ENCODE results near the gene MTHFD1. TPM values are rescaled to one million over a fixed set of nuclear protein-coding genes. Genes with fewer than 3 reads are reported as not detected.

MTHFD1 gene
- total RNA-seq, 4 donors from 2014 or later, result 21.5 to 42.0 (median 33.0) TPM

DNA sequence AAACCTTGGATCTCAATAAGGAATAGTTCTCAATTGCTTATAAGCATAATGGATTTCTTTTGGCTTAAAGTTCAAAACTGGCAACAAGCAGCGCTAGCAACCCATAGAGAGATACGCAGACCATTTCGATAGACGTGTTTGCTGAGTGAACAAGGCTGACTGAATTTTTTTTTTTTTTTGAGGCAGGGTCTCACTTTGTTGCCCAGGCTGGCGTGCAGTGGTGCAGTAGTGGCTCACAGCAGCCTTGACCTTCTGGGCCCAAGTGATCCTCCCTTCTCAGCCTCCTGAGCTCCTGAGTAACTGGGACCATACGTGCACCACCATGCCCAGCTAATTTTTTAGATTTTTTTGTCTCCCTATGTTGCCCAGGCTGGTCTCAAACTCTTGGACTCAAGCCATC lies 75.7 kb downstream of the MTHFD1 start:
- no peaks in the 10 kb centered on the region for H3K9me3 ChIP-seq
- H3K27ac ChIP-seq, result no peak overlapping the region
- 91% methylated on average over 6 of the region's 6 CpGs for WGBS
- H3K36me3 ChIP-seq, result no peaks in the 10 kb centered on the region
- DNase-seq (ENCODE audit: low spot score in 2 of 2), result no peak
- peaks cover 13% of the 10 kb centered on the region for H3K4me1 ChIP-seq
- TF ChIP-seq EP300 (IDR thresholded peaks at IDR 0.05), result no peak
- TF ChIP-seq POLR2AphosphoS5 (IDR thresholded peaks at IDR 0.05), result no peak
- TF ChIP-seq, protein P1, sequence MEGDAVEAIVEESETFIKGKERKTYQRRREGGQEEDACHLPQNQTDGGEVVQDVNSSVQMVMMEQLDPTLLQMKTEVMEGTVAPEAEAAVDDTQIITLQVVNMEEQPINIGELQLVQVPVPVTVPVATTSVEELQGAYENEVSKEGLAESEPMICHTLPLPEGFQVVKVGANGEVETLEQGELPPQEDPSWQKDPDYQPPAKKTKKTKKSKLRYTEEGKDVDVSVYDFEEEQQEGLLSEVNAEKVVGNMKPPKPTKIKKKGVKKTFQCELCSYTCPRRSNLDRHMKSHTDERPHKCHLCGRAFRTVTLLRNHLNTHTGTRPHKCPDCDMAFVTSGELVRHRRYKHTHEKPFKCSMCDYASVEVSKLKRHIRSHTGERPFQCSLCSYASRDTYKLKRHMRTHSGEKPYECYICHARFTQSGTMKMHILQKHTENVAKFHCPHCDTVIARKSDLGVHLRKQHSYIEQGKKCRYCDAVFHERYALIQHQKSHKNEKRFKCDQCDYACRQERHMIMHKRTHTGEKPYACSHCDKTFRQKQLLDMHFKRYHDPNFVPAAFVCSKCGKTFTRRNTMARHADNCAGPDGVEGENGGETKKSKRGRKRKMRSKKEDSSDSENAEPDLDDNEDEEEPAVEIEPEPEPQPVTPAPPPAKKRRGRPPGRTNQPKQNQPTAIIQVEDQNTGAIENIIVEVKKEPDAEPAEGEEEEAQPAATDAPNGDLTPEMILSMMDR (IDR thresholded peaks at IDR 0.05), result no peak
- H3K27me3 ChIP-seq, result no peaks in the 10 kb centered on the region
- H3K4me3 ChIP-seq, result no peak overlapping the region

GRCh38 chr14:64464651-64465050 lies 76.5 kb downstream of the MTHFD1 start:
- Histone ChIP-seq H3K36me3 (no peaks in the 10 kb centered on the region), H3K9me3 (no peaks in the 10 kb centered on the region), H3K27me3 (no peaks in the 10 kb centered on the region), H3K27ac (no peak overlapping the region), H3K4me3 (peak overlapping the region; percentile 79), H3K4me1 (peaks cover 13% of the 10 kb centered on the region)
- DNase-seq (ENCODE audit: low spot score in 2 of 2), result no peak
- 18% methylated on average over 6 of the region's 6 CpGs for WGBS
- no peak for TF ChIP-seq POLR2A (IDR thresholded peaks at IDR 0.05)

- Histone ChIP-seq H3K4me3 (peak within 1 kb of the TSS; percentile 79), H3K27ac (no peak within 1 kb of the TSS), H3K27me3 (no peaks in the 10 kb centered on the region), H3K36me3 (no peaks in the 10 kb centered on the region), H3K4me1 (peaks cover 13% of the 10 kb centered on the region), H3K9me3 (no peaks in the 10 kb centered on the region)
- 1% methylated on average over 19 of the region's 74 CpGs for WGBS
- TF ChIP-seq POLR2A (IDR thresholded peaks at IDR 0.05), result no peak
- TF ChIP-seq EP300 (IDR thresholded peaks at IDR 0.05), result no peak
- TF ChIP-seq POLR2AphosphoS5 (IDR thresholded peaks at IDR 0.05), result no peak
- TF ChIP-seq, protein P1 (IDR thresholded peaks at IDR 0.05), result no peak
- DNase-seq (ENCODE audit: low spot score in 2 of 2), result no peak
Measured at GRCh38 chr14:64465191-64465822, 77.2 kb downstream of the MTHFD1 start, which contains the start of gene AKAP5. Gene AKAP5 (plus strand): TSS chr14:64465499. CDS start chr14:64468395, 2,896 bp downstream.

DNA sequence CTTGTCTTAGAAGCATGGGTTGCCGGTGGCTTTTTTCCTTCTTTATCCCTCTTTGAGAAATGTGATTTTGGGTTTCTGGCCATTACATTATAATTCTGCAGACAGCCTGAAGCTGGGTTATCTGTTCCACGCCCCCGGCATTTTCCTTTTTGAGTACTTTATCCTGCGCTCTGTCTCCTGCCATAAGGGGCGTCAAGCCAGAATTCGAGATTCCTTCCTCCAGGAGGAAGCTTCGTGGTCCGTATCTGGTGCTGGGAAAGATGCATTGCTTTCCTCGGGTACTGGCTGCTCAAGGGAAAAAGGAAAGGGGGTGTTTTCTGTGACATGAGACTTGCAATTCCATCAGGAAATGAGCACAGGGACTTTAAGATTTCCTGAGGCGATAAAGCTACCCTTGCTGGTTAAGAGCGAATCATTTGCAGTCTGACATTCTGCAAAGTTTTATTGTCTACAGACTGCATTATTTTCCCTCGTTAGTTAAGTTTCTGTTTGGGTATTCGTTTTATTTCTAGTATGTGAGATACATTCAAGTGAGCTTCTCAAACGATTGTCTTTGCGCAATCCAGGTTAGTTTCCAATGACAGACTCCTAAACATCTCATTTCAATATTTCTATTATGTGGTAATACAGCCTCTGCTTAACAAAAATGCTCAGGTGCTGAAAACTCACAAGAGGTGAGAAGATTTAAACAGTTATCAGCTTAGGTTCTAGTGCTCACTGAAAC lies 77.8 kb downstream of the MTHFD1 start:
- 6% methylated on average over 15 of the region's 15 CpGs for WGBS
- TF ChIP-seq, protein P1 (IDR thresholded peaks at IDR 0.05), result peak in 1 of 2 donors; percentile 5
- no peak for TF ChIP-seq EP300 (IDR thresholded peaks at IDR 0.05)
- no peak for DNase-seq (ENCODE audit: low spot score in 2 of 2)

GRCh38 chr14:64467101-64467500 lies 78.9 kb downstream of the MTHFD1 start:
- Histone ChIP-seq H3K4me3 (no peak overlapping the region), H3K9me3 (no peaks in the 10 kb centered on the region), H3K4me1 (peaks cover 13% of the 10 kb centered on the region), H3K27me3 (no peaks in the 10 kb centered on the region), H3K27ac (no peak overlapping the region), H3K36me3 (no peaks in the 10 kb centered on the region)
- TF ChIP-seq, protein P1 (IDR thresholded peaks at IDR 0.05), result no peak
- TF ChIP-seq POLR2AphosphoS5 (IDR thresholded peaks at IDR 0.05), result no peak
- no peak for TF ChIP-seq EP300 (IDR thresholded peaks at IDR 0.05)
- TF ChIP-seq POLR2A (IDR thresholded peaks at IDR 0.05), result no peak
- WGBS, result 75% methylated on average over 3 of the region's 3 CpGs
- DNase-seq (ENCODE audit: low spot score in 2 of 2), result no peak

More for the DNA sequence above, 77.8 kb downstream of the MTHFD1 start:
- Histone ChIP-seq H3K9me3 (no peaks in the 10 kb centered on the region), H3K27ac (no peak overlapping the region), H3K4me1 (peaks cover 13% of the 10 kb centered on the region), H3K4me3 (peak overlapping the region; percentile 79), H3K36me3 (no peaks in the 10 kb centered on the region), H3K27me3 (no peaks in the 10 kb centered on the region)

Measured in suprapubic skin (tissue), 4 donors.